GM23248 (cell line): ENCODE data around the gene SPNS3. TPM values are rescaled to one million over a fixed set of nuclear protein-coding genes. Genes with fewer than 3 reads are reported as not detected.
A peak's percentile ranks its signal among the peaks of the same experiment; 100 is the strongest.

Experiments
- DNase-seq: peaks from one replicate; pipeline ENCODE4 v3.0.0-alpha.2; 2015
- H2AFZ ChIP-seq: fragments of 200-600 bp; sonication (generic); 2 replicates; pipeline ENCODE4 v1.6.1; 2016; ENCODE audit warnings: antibody characterized with exemption
- H3F3A ChIP-seq: fragments of 200-600 bp; sonication (generic); 2 replicates; pipeline ENCODE4 v1.6.1; 2016; ENCODE audit warnings: mild to moderate bottlenecking, antibody characterized with exemption, mixed run types; ENCODE audit not compliant: insufficient read depth
- H3K27ac ChIP-seq: fragments of 200-600 bp; sonication (generic); 2 replicates; pipeline ENCODE4 v1.5.1; 2016; ENCODE audit warnings: mild to moderate bottlenecking
- H3K27me3 ChIP-seq: fragments of 200-600 bp; sonication (generic); replicated peaks from 2 replicates; pipeline ENCODE4 v1.6.1; 2016; ENCODE audit warnings: mild to moderate bottlenecking; ENCODE audit not compliant: insufficient read depth
- H3K36me3 ChIP-seq: fragments of 200-600 bp; sonication (generic); 2 replicates; pipeline ENCODE4 v1.6.1; 2016; ENCODE audit warnings: low read depth, mild to moderate bottlenecking
- H3K4me1 ChIP-seq: fragments of 200-600 bp; sonication (generic); 2 replicates; pipeline ENCODE4 v1.6.1; 2016; ENCODE audit warnings: mild to moderate bottlenecking; ENCODE audit not compliant: insufficient read depth
- H3K4me2 ChIP-seq: fragments of 200-600 bp; sonication (generic); one replicate; pipeline ENCODE4 v1.6.1; 2016; ENCODE audit warnings: mild to moderate bottlenecking; ENCODE audit not compliant: unreplicated experiment
- H3K4me3 ChIP-seq: fragments of 200-600 bp; sonication (generic); 2 replicates; pipeline ENCODE4 v1.5.1; 2016; ENCODE audit warnings: mild to moderate bottlenecking
- H3K79me2 ChIP-seq: fragments of 200-600 bp; sonication (generic); 2 replicates; pipeline ENCODE4 v1.6.1; 2016; ENCODE audit warnings: mild to moderate bottlenecking; ENCODE audit not compliant: insufficient read depth
- H3K9ac ChIP-seq: fragments of 200-600 bp; sonication (generic); 2 replicates; pipeline ENCODE4 v1.6.1; 2016; ENCODE audit warnings: mild to moderate bottlenecking
- H3K9me2 ChIP-seq: fragments of 200-600 bp; sonication (generic); 2 replicates; pipeline ENCODE4 v1.6.1; 2016; ENCODE audit warnings: mixed run types, mild to moderate bottlenecking, moderate library complexity; ENCODE audit not compliant: insufficient read depth
- H3K9me3 ChIP-seq: fragments of 200-600 bp; sonication (generic); one replicate; pipeline ENCODE4 v1.6.1; 2017; ENCODE audit warnings: low read depth
- H4K20me1 ChIP-seq: fragments of 200-600 bp; sonication (generic); 2 replicates; pipeline ENCODE4 v1.6.0; 2016; ENCODE audit not compliant: insufficient read depth
- EZH2 ChIP-seq: fragments of 200-600 bp; sonication (generic); IDR thresholded peaks from 2 replicates; pipeline ENCODE4 v1.6.1; 2018; ENCODE audit warnings: antibody characterized with exemption, mild to moderate bottlenecking; ENCODE audit not compliant: insufficient read depth, poor library complexity, severe bottlenecking
- EZH2phosphoT487 ChIP-seq: fragments of 200-600 bp; sonication (generic); IDR thresholded peaks from 2 replicates; pipeline ENCODE4 v1.6.1; 2018; ENCODE audit warnings: antibody characterized with exemption, moderate library complexity, mild to moderate bottlenecking, low read depth; ENCODE audit not compliant: insufficient read depth
- WGBS, 2 experiments: methylation state at CpG; one replicate each; pipeline ENCODE4 v1.1.6; 2015 to 2017; ENCODE audit warnings: low lambda C conversion rate in 2 of 2, low coverage in 1 of 2; ENCODE audit errors: missing lambda C conversion rate in 2 of 2; 5-methylcytosine and 5-hydroxymethylcytosine counted together
- in situ Hi-C: fragments of 300-500 bp; cut with MboI; formaldehyde crosslinking; loops from 2 replicates; pipeline ENCODE4 v1.15.0; 2020
- polyA plus RNA-seq: library from polyadenylated mRNA; unstranded; fragments of >200 nt; fragmentation: Nextera tagmentation; extraction: Ambion mirVana; gene quantifications from 2 replicates; pipeline ENCODE4 v1.2.1, GENCODE V29; 2016
- total RNA-seq: library from RNA; depleted of rRNA; stranded (reverse); fragments of >200 nt; shearing (Covaris generic); gene quantifications from 2 replicates; pipeline ENCODE4 v1.2.3, GENCODE V29; 2014

SPNS3 gene
- total and polyA plus RNA-seq, 2 experiments from 2014 or later: not detected

DNA sequence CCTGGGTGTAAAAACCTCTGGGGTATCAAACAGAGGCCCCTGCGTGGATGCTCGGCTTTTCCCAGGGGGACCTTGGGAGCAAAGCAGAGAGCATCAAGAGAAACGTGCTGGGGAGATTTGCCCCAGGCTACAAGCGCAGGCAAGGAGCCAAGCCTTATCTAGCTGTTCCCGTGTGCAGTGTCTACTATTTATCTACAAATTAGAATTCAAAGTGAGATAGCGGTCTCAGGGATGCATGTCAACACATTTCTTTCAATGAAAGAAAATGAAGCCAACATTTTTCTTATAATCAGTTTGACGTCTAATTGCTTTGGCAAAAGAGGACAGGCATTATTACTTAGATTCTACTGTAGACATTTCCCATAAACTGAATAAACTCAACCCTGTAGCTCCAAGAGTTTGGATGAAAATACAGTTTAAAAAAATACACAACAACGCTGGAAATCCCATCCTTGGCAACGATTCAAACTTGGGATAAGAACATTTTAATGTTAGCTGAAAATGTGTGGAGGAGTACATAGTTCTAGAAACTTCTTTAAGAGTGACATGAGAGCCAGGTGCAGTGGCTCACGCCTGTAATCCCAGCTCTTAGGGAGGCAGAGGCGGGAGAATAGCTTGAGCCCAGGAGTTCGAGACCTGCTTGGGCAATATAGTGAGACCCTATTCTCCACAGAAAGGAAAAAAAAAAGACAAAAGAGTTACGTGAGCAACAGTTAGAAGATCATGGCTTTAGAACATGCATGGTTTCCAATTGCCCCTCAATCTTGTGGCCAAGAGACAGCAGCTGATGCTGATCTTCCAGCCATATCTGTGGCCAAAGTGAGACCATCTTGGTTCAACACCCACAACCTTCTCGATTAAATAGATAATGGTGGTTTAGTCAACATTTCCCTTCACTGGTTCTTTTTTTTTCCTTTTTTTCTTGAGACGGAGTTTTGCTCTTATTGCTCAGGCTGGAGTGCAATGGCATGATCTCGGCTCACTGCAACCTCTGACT, 7.2 kb downstream of the SPNS3 start:
- Histone ChIP-seq H3K4me2 (no peak overlapping the region), H3F3A (no peaks in the 10 kb centered on the region), H3K27ac (no peak overlapping the region), H3K79me2 (no peaks in the 10 kb centered on the region), H3K4me1 (no peaks in the 10 kb centered on the region), H3K27me3 (peaks cover 23% of the 10 kb centered on the region), H3K36me3 (no peaks in the 10 kb centered on the region), H4K20me1 (no peaks in the 10 kb centered on the region), H2AFZ (no peak overlapping the region), H3K9ac (no peak overlapping the region), H3K9me3 (no peaks in the 10 kb centered on the region), H3K9me2 (no peaks in the 10 kb centered on the region), H3K4me3 (no peak overlapping the region)
- no peak for TF ChIP-seq EZH2
- TF ChIP-seq EZH2phosphoT487: no peak
- DNase-seq: no peak
- in situ Hi-C loops: no loop called here
- whole genome bisulfite sequencing, 2 experiments: 60% methylated on average over 16 of the region's 16 CpGs

DNA sequence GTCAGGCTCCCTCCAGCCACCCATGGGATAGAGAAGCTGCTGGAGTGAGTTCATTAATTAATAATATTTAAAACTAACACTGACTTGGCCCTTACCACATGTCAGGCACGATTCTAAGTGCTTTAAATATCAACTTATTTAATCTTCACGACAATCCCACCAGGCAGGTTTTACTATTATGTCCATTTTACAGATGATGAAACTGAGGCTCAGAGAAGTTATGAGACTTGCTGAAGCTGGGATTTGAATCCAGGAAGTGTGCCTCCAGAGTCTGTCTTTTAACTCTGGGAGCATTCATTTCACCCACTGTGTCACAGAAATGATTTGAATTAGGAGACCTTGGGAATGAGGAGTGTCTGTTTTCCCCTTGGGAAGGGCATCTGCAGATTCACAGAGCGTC, 8.8 kb downstream of the SPNS3 start:
- Histone ChIP-seq H3K27ac (no peak overlapping the region), H3K4me1 (no peaks in the 10 kb centered on the region), H2AFZ (no peak overlapping the region), H4K20me1 (no peaks in the 10 kb centered on the region), H3K27me3 (peaks cover 23% of the 10 kb centered on the region), H3K4me3 (no peak overlapping the region), H3F3A (no peaks in the 10 kb centered on the region), H3K36me3 (no peaks in the 10 kb centered on the region), H3K4me2 (no peak overlapping the region), H3K9me3 (no peaks in the 10 kb centered on the region), H3K79me2 (no peaks in the 10 kb centered on the region), H3K9ac (no peak overlapping the region), H3K9me2 (no peaks in the 10 kb centered on the region)
- no peak for DNase-seq
- TF ChIP-seq EZH2: no peak
- TF ChIP-seq EZH2phosphoT487: no peak
- in situ Hi-C loops: no loop called here
- WGBS, 2 experiments: 52 to 57% methylated on average over 3 of the region's 3 CpGs

DNA sequence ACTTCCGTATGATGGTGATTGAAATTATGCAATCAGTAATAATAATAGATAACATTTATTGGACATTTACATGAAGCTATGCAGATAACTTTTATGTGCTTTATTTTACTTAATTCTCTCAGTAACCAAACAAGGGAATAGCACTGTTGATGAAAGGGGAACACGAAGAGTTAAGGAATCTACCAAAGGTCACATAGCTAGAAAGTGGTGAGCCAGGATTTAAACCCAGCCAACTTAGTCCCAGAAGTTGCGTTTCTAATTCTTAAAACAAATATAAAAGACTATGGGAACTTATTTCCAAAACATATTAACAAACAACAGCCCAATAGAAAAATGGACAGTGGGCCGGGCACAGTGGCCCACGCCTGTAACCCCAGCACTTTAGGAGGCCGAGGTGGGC, 9.7 kb downstream of the SPNS3 start:
- H3K9ac ChIP-seq: no peak overlapping the region
- no peak overlapping the region for H3K4me2 ChIP-seq
- no peak for TF ChIP-seq EZH2
- no peak for TF ChIP-seq EZH2phosphoT487
- H2AFZ ChIP-seq: no peak overlapping the region
- no peak for DNase-seq
- no peak overlapping the region for H3K27ac ChIP-seq
- H3K27me3 ChIP-seq: peaks cover 23% of the 10 kb centered on the region
- no peaks in the 10 kb centered on the region for H3K9me3 ChIP-seq
- WGBS, 2 experiments: 57 to 60% methylated on average over 6 of the region's 6 CpGs
- H3K4me3 ChIP-seq: no peak overlapping the region
- H4K20me1 ChIP-seq: no peaks in the 10 kb centered on the region
- H3F3A ChIP-seq: no peaks in the 10 kb centered on the region
- no peaks in the 10 kb centered on the region for H3K9me2 ChIP-seq
- in situ Hi-C loops: no loop called here
- no peaks in the 10 kb centered on the region for H3K36me3 ChIP-seq
- H3K79me2 ChIP-seq: no peaks in the 10 kb centered on the region
- H3K4me1 ChIP-seq: no peaks in the 10 kb centered on the region

DNA sequence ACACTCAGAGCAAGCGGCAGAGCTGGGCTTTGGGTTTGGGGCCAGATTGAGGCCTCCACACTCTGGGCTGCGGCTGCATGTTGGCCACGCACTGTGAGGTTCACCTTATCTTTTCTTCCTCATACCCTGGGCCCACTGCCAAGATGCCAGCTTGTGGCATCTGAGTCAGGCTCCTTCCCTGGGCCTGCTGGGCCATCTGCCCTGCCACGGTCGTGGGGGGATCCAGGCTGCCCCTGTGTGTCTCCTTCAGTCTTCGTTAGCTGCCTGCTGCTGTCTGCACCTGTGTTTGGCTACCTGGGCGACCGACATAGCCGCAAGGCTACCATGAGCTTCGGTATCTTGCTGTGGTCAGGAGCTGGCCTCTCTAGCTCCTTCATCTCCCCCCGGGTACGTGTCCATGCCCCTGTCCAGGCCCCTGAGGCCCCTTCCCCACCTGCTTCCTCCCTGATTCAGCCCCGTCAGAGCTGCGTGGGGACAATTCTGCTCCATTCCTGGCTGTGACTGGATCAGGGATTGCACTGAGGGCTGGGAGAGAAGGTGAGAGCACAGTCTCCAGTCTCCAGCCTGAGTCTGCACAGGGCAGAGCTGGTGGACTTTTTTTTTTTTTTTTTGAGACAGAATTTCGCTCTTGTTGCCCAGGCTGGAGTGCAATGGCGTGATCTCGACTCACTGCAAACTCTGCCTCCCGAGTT, 11.2 kb downstream of the SPNS3 start:
- in situ Hi-C loops: no loop called here
- Histone ChIP-seq H3K27me3 (peaks cover 22% of the 10 kb centered on the region), H3K79me2 (no peaks in the 10 kb centered on the region), H3K4me1 (no peaks in the 10 kb centered on the region), H3K9ac (no peak overlapping the region), H3K4me3 (no peak overlapping the region), H3K27ac (no peak overlapping the region), H3K4me2 (no peak overlapping the region), H2AFZ (no peak overlapping the region), H3K9me2 (no peaks in the 10 kb centered on the region), H3K36me3 (no peaks in the 10 kb centered on the region), H3K9me3 (no peaks in the 10 kb centered on the region), H3F3A (no peaks in the 10 kb centered on the region), H4K20me1 (no peaks in the 10 kb centered on the region)
- WGBS, 2 experiments: 82 to 83% methylated on average over 18 of the region's 18 CpGs
- peak; percentile 39 for DNase-seq
- TF ChIP-seq EZH2 (no peak), EZH2phosphoT487 (no peak)
